HG03095 (cell line): ENCODE data around the gene SLC66A1.

ENCODE experiments used
- ATAC-seq: cut with Tn5 transposase; IDR thresholded peaks from one replicate; pipeline ENCODE4 v1.9.1; 2021; ENCODE audit warnings: moderate library complexity; ENCODE audit not compliant: unreplicated experiment

SLC66A1 gene

DNA sequence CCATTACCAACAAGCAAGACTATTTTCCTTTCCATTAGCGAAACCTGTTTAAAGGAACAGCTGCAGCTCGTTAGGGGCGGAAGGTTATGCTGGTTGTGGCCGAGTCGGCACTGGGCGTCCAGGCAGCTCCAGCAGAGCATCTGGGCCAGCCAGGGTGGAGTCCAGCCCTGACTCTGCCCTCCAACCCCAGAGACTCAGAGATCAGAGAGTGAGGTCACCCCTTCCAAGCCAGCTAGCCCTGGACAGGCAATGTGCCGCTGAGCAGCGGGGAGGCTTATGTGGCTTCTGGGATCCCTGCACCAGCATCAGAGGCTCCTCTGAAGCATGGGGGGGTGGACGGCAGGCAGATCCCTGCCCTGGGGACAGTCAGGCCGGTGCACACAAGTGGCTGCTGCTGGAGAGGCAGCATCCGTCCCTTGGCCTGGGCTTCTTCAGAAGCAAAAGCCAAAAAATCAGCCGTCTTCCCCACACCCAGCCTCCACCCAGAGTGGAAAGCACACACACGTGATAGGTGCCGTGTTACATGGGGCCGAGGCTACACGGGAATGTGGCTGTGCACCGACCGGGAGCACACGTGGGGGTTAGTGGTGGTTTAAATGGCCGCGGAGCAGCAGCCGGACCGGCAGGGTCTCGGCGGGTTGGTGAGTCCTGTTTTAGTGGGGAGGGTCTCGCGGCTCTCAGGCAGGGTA lies 30.1 kb downstream of the SLC66A1 start:
- ATAC-seq: no peak

DNA sequence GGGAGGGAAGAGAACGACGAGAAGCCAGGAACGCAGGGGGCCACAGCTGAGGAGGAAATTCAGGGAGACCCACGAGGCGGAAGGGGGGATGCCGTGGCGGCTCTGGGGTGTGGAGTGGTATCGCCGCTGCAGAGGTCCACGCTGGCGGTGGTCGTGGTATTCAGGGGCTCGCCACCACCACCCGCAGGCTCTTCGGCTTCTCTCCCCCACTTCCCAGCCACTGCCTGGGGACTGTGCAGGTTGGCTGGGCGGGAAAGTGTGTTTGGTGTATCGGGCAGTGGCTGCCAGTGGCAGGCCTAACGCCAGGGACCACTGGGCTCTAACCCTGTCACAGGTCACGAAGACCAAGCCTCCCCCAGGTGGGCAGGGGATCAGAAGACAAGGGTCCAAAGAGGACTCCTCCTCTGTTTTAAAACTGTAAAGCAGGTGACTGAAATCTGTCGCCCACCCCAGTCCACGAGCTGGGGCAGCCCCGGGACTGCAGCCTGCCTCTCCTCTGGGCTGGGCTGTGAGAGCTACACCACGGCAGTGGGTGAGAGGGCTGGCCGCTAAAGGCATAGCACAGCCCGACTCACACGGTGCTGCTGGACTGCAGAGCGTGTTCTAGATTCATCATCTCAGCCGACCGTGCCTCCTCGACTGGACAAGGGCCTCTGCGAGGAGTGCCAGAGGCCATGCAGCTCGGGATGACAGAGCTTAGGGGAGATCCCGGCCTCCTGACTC lies 30.9 kb downstream of the SLC66A1 start:
- no peak for ATAC-seq

DNA sequence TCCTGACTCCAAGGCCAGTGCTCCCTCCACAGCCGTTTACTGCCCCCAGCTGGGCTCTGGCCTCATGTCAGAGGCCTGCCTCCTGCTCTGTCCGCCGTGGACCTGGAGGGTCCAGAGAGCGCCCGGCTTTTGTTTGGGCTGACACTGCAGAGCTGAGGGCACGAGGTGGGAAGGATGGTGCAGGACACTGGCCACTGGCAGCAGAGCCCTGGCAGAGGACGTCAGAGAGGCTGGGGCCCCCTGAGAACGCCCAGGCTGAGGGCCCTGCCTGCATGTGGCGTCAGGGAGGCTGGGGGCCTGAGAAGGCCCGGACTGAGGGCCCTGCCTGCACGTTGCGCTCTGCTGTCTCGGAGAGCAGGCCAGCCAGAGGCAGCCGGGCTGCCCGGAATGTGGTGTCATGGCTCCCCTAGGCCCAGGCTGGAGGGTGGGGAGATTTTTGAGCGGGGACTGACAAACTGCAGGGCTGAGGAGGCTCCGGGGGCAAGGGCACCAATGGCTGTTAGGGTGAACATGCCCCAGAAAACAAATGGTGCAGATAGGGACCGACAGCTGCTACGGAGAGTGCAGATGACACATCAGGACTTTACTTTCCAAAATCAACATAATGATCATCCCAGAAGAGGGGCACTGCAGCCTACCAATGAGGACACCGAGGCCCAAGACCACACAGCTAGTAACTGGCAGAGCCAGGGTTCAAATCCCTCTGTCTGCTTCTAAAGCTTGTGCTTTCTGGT lies 31.7 kb downstream of the SLC66A1 start:
- no peak for ATAC-seq

DNA sequence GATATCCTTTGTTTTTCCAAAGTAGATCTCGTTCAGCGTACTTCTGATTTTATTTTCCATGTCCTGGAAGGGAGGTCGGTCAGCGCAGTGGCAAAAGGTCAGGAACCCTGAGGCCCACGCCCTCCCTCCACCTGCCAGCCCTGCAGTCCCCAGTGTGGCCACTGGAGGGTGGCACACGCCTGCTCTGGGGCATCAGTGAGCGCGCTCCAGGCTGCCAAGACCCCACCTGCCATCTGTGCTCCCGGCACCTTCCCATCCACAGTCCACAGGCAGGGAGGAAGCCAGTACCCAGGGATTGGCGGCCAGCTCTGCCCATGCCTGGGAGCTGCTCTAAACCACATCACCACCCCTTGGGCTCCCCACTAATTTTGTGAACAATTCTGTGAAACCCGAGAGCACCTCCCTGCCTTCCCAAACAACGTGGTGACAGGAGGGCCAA lies 32.3 kb downstream of the SLC66A1 start:
- ATAC-seq: no peak

DNA sequence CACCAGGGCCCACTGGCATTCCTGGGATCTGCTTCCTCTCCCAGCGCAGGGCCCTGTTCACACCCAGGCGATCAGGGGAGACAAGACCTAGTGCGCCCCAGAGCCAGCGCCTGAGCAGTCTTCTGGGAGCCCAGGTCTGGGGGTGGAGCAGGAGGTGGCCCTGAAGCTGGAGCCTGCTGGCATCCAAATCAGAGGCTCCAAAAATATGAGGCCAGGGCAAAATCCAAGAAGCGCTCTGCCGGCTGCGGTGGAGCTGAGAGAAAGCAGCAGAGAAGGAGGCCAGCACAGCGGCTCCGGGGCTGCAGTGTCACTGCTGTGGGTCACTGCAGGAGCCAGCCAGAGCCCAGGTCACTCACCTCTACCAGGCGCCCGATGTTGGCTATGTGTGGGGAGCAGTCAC lies 32.7 kb downstream of the SLC66A1 start:
- ATAC-seq: no peak

DNA sequence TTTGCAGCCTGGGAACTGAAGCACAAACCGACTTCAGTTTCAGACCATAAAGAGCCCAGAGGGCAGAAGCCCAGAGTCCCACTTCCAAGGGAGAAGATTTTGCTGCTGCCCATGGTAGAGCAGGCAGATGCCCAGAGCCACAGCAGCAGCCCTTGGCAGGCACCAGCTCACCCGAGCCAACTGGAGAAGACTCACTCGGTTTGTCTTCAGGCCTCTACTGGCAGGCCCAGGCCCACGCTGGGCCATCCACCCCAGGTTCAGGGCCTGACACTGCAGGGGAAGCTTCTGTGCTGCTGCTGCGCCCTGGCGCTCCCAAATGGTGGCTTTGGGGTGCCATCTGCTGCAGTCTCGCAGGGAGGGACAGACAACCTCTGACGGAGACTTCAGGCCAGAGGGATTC lies 33.3 kb downstream of the SLC66A1 start:
- ATAC-seq: no peak

DNA sequence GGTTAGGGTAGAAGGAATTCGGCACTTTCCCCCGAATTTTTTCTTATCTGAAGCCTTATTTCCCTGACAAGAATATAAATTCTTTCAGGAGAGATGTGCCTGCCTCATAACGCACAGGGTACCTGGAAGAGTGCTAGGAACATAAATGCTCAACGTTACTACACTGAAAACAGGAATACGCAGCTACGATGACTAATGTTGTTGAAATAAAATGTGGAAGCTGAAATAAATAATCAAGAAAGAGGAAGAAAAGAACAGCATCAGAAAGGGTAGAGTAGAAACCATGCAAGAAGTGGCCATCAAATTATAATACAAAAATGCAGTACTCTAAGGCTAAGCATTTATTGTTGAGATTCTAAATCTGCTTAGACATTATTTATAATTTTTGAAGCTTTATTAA lies 33.9 kb downstream of the SLC66A1 start:
- ATAC-seq: no peak

DNA sequence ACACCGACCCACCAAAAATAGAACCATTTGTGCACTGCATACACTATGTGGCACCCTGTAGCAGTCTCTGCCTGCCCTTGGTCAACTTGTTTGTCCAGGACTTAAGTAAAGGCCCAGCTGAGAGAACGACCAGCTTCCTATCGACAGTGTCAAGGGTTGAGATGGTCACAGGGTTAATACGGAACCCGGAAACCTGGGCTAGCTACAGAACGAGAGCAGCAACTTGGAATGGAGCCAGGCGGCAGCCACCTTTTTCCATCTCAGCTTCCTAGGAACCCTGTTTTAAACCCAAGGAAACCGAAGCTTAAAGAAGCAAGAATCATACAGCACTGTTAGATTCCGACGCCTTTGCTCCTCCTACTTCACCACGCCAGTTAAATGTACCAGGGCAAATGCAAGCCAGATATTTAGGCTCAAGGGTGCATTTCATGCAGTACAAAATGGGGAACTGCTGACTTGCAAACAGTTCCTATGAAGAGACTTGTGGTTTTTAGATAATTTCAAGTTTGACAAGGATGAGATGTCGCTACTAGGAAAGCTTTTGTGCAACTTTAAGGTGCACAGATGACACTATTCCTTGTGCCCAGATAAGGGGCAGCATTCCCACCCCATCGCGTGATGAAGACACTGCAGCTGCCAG lies 35.5 kb downstream of the SLC66A1 start:
- ATAC-seq: no peak

DNA sequence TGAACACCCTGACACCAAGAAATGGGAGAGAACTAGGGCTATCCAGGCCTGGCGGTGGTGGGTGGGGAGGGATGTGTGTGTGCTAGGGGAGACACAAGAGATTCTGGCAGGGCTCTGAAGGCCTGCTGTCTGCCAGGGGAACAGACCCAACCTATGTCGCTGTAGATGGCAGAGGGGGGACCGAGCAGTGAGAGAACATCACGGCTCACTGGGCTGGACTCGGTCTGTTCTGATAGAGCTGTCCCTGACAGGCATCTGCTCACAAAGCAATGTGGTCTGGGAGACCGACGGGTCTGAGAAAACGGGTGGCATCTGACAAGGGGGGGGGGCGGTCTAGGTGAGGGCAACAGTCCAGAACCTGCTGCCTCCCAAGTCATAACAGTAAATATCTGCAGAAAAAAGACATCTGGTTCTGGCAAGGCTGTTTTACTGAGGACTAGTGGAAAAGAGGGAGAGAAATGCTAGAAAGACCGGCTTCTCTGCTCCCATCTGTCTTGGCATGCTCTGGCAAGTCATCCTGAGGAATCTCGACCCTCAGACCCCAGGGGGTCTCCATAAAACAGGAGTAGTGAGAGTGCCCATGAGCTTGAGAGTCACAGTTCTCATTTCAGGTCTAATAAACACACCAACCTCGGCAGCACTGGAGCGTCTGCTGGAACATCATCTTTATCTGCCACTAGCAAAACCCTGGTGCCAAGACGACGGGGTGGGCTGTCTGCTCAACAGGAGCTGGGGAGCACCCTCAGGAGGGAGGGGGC lies 36.5 kb downstream of the SLC66A1 start:
- ATAC-seq: no peak

DNA sequence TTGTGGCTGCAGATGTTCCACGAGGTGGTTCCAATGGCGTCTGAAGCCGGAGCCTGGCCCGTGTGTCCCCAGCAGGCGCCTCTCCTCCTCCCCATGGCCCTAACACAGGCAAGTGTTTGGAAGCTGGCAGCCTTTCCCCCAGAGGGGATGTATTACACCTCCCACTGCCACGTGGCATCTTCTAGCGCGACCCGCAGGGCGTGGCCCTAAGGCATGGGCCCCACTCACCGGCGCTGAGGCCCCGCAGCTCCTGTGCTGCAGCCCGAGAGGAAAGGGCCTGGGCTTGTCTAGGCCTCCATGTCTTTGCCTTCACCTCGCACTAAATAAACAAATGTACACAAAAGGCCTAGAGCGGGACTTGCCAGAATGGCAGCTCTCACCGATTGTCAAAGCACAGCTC lies 37.9 kb downstream of the SLC66A1 start:
- no peak for ATAC-seq

DNA sequence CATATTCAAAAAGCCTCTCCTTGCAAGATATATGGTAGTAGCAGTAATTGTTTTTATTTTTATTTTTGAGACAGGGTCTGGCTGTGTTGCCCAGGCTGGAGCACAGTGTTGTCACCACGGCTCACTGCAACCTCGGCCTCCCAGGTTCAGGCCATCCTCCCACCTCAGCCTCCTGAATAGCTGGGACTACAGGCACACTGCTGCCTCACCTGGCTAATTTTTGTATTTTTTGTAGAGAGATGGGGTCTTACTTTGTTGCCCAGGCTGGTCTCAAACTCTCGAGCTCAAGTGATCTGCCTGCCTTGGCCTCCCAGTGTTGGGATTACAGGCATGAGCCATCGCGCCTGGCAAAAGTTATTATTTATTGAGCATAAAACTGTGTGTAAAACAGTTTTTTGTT lies 38.4 kb downstream of the SLC66A1 start:
- ATAC-seq: no peak

DNA sequence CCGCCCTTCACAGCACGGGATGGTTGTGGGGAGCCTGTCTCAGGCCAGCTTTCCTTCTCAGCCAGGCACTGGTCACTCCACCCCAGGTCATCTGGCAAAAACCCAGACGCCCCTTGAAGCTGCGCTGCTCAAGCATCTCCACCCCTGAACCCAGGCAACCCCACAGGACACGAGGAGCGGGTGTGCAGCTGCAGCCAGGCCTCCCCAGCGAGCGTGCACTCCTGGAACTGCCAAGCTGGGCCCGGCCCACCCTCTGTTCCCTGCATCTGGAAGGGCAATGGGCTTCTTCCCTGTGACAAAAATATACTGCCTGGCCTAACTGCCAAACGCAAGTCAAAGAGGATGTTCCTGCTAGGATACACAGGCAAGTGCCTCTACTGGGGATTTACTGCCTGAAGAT lies 39.7 kb downstream of the SLC66A1 start:
- ATAC-seq: no peak

DNA sequence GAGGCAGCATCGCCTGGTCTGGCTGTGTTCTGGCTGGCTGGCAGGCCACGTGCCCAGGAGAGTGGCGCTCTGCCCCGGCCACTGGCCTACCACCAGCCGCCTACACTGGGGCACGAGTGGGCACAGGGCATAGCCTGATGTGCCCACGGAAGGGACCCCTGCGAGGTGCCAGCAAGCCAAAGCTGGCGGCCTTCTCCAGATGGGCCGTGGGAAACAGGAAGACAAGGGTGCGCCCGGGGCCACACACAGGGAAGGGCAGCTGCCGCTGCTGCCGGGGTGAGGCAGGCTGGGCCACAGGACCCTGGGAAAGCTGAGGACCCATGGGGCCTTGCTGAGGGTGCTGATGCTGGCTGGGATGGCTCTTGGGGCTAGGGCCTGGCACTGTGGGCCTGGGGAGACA lies 40.7 kb downstream of the SLC66A1 start:
- ATAC-seq: no peak

DNA sequence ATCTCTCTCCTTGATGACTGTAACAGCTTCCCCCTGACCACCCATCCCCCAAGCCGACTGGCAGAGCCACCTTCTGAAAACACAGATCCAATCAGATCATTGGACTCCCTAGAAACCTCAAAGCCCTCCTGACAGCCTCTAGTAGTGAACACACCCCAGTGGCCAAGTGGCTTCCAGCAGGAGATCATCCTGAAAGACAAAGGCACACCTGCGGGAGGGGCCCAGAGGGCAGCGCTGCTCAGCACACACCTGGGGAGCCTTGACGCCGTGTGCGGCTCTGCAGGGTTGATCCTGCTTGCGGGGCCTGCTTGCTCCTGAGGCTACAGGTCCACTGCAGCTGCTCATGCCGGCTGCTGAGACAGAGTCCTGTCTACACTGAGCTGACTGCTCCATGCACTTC lies 41.5 kb downstream of the SLC66A1 start:
- no peak for ATAC-seq

DNA sequence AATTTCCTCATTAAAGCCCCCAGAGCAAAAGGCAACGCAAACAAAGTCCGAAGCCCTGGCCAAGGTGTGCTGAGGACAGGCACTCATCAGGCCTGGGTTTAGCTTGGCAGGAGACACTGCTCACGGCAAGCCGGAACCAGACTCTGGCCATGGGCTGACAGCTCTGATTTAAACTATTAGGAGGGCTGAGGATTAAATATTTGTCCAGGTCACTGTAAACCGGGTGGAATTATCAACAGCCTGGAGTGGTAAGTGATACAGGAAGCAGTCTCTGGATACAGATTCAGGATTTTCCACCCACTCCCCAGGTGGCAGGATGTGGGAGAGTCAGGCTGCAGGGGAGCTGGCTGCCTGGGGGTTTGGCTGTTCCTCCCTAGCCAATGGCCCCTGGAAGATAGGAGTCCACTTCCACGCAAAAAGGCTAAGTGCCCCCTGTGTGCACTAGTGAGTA lies 42.4 kb downstream of the SLC66A1 start:
- no peak for ATAC-seq

DNA sequence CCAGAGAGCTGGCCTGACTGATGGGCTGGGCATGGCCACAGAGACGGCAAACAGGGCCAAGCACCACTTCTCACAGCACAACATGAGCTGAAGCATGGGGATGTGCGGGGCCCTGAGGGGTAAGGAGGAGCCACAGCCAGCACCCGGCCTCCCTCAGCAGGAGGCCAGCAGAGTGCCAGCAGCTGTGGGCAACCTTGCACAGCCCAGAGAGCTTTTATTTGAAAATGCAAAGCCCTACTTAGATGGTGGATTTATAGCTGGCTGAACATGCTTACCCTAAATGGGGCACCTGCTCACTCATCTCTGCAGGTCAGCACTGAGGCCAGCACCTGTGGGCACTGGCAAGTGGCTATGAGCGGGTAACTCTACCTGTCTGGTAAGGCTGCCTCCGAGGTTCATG lies 44.1 kb downstream of the SLC66A1 start:
- ATAC-seq: no peak

DNA sequence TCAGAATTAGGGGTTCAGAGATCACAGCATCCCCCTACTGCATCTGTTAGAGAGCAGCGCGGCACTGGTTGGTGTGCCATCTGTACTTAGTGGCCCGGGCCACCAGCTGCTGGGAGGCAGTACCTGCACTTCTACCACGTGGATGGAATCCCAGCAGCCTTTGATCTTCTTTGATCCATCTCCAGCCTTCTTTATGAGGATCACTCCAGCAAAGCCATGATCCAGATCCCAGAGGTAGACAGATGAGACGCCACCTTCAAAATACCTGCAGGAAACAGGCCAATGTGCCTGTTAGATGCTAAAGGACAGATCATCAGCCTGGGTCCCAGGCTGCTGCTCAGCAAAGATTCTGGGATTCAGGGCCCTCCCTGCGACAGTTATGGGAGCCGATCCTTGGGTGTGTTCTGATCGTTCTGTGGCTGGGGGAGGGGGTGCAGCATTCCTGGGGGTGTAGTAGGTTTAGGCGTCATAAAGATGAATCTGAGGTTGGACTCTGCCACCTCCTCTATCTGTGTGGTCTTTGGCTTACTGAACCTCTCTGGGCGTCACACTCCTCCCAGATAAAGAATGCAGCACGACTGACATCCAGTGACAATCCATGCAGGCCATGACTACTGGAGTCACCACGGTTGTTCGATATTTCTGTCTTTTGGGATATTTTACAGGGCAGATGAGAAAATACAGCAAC lies 45.3 kb downstream of the SLC66A1 start:
- no peak for ATAC-seq

DNA sequence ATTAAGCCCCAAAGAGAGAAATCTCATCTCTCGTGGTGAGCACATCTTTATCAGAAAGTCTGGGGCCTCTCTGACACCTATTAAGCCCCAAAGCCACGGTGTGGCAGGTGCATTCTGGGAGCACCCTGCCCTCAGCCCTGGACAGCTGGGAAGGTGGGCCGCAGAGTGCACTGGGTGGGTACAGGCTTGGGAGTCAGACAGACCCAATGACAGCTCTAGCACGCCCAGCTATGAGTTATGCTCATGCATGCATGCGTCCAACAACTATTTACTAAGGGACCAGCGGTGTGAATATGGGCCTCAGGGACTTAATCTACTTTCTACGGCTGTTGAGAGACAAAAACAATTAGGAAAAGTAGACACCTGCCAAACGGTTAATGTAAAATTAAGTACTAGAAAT lies 46.6 kb downstream of the SLC66A1 start:
- ATAC-seq: no peak

DNA sequence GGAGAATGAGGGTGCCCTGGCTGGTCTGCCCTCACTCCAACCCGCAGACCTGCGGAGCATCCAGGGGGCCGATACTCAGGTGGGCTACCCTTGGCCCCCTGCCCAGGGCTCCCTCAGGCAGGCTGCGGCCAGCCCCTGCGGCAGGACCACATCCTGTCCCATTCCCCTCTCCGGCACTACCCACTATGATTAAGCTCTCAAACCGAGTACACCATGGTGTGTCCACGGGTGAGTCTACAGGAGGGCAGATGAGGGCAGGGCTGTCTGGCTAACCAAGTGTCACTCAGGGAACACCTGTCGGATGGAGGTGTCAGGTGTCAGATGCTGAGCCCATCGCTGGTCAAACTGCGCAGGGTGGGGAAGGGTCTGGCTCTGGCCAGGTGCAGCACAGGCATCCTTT lies 47.2 kb downstream of the SLC66A1 start:
- ATAC-seq: no peak

DNA sequence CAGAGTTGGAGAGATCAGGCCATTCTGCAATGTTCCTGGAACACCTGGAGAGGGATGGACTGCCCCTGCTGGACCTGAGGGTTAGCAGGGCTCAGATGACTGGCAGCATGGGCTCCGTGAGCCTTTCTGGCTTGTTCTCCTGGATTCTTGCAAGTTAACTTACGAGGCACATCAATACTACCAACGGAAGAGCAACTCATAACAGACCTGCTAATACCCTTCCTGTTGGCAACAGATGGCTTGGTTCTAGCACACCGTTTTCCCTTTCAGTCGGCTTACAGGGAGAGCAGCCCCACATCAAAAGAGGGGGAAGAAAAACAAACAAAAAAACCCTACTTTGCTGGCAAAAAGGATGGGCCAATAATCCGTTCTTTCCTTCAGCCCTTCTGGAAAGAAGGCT lies 47.9 kb downstream of the SLC66A1 start:
- no peak for ATAC-seq
